Iris pigment epithelial cell (primary cell): ENCODE data around the gene NUDT15.
"Not testable (repeated sequence)": the region's sequence is repeated elsewhere in the genome, so short reads cannot be mapped to it uniquely, and the experiment has no call there.

Experiments
- DNase-seq: peaks from one replicate; pipeline ENCODE4 v3.0.0-alpha.2; 2011; ENCODE audit warnings: low read depth

NUDT15 gene

DNA sequence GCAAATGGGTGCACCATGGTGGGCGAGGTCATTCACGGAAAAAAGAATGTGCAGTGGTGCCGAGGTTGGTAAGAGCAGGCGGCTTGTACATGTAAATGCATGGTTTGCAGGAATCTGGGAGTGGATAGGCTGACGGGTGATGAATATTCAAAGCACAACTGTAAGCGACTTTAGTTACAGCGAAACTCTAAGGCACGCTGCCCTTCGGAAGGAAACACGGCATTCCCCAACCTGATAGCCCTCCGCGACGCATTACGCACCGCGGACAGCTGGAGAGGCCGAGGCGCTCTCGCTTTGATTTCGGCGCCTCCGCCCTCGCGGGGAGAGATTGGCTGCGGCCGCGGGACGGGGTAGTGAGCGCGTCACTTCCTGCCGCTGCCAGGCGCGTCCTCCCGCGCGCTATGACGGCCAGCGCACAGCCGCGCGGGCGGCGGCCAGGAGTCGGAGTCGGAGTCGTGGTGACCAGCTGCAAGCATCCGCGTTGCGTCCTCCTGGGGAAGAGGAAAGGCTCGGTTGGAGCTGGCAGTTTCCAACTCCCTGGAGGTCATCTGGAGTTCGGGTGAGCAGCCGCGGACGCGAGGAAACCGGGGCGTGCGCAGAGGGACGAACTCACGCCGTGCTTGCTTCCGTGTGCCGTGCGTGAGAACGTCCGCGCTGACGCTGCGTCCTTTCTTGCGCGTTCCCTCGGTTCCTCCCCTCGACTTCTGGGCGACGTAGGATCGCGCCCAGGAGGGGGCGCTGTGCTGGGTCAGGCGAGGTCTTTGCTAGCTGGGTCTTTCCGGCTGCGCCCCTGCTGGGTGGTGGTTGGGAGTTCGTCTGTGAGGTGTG, at the start of gene NUDT15:
Gene NUDT15 (plus strand): TSS at position 381 of the 828 bp plus-strand sequence. CDS start 21 bp downstream, at position 402.
- DNase-seq = peak; percentile 96

DNA sequence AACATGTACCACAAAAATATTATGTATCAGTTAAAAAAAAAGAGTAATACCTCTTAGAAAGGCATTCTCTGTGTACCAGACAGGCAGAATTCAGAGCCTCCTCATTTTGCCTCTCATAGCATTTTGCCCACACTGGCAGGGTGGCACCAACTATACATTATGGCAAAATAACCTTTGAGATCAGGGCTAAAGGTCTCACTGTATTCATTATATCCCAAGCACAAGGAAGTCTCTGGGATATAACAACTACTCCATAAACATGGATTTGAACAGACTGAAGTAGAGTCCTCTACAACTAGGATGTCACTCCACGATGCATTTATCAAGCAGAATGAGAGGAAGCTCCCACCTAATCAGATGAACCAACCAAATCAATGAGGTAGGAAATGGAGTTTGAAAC, 47.1 kb upstream of the NUDT15 start:
- no peak for DNase-seq

GRCh38 chr13:47990920-47991466, 46.5 kb upstream of the NUDT15 start:
- DNase-seq = no peak

GRCh38 chr13:47991859-47992258, 45.7 kb upstream of the NUDT15 start:
- no peak for DNase-seq

DNA sequence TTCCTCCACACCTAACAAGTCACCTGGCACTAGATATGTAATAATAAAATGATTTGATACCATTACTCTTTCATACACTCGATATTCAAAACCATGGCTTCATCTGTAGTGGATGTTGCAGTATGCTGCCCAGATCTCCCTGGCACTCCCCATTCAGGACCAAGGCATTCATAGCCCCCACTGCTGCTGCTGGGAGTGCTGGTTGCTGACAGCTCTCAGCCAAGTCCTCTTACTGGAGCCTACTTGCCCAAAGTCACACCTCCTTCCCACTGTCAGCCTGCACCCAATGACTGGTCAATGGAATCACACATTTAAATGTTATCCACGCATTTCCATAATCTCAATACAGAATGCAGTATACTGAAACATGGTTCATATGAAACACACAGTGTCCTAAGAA, 40.1 kb upstream of the NUDT15 start:
- no peak for DNase-seq

- no peak for DNase-seq
Measured at GRCh38 chr13:47999973-48000372, 37.6 kb upstream of the NUDT15 start.

DNA sequence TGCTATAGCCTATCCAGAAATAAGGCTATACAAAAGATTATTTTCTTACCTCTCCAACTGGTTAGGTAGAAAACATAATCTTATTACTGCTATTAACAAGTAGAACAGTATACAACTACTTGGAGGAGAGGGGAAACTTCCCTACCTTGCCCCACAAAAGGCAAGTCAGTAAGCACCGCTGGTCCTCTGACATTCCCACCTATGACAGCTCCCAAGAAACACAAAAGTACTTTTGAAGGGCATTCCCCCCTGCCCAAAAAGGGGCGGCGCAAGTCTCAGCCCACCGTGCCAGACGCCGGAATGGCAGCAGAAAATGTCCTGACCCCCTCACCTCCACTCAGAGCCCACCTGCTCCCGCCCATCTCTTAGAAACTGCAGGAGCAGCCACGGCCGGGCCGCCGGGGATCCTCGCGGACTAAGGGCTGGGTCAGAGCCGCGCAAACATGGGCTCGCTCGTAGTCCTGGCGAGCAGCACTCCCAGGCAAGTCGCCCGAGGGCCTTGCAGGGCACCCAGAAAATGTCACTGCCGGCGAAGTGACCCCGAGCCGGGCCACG, 36.9 kb upstream of the NUDT15 start:
- DNase-seq = peak; percentile 10

DNA sequence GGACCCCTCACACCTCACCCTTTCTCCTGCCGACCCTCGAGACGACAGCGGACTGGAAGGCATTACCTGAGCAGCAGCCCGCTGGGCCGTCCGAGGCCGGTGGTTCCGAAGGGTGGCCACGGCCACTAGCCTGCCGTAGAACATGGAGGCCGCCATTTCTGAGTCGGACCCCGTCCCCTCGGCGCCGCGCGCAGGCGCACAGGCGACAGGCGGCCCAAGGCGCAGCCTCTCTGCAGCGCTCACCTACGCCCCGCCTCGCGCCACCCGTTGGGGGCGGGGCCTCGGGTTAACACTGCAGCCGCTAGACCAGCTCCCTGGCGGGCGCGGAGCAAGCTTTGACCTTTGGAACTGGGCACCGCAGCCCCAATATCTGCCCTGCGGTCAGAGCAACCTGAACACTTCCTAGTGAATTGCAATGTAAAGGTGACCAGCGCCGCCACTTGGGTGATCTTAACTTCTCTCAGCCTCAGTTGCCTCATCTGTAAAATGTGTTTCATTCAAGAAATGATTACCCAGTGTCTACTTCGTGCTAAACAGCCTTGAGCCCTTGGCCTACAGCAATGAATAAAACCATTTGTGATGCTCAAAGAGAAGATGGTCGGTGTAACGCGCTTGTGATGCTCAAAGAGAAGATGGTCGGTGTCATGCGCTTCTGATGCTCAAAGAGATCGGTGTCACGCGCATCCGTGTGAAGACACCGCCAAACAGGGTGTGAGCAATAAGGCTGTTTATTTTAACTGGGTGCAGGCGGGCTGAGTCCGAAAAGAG, 36.2 kb upstream of the NUDT15 start, which contains the start of gene SUCLA2:
Gene SUCLA2 (minus strand): TSS at position 160 of the 768 bp plus-strand sequence. CDS start 4 bp downstream, at position 156.
- peak; percentile 86 for DNase-seq

DNA sequence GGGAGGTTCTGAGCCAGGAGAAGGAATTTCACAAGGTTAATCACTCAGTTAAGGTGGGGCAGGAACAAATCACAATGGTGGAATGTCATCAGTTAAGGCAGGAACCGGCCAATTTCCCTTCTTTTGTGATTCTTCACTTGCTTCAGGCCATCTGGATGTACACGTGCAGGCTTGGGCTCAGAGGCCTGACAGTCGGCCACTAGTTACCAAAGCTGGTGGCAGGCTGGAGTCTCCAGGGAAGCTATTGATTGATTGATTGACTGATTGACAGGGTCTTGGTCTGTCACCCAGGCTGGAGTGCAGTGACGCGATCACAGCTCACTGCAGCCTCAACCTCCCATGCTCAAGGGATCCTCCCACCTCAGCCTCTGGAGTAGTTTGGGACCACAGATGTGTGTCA, 35.5 kb upstream of the NUDT15 start:
- DNase-seq = not testable (repeated sequence)

- DNase-seq = no peak
Measured at GRCh38 chr13:48004201-48004600, 33.3 kb upstream of the NUDT15 start.

DNA sequence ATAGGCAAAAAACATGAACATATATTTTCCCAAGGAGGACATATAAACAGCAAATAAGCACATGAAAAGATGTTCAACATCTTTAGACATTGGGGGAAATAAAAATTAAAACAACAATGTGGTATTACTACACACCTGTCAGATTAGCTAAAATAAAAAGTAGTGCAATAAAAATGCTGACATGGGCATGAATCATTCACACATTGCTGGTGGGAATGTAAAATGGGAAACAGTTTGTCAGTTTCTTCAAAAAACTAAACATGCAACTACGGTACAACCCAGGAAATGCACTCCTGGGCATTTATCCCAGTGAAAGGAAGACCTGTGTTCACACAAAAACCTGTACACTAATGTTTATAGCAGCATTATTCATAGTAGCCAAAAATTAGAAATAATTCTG, 31.1 kb upstream of the NUDT15 start:
- DNase-seq = peak; percentile 6

DNA sequence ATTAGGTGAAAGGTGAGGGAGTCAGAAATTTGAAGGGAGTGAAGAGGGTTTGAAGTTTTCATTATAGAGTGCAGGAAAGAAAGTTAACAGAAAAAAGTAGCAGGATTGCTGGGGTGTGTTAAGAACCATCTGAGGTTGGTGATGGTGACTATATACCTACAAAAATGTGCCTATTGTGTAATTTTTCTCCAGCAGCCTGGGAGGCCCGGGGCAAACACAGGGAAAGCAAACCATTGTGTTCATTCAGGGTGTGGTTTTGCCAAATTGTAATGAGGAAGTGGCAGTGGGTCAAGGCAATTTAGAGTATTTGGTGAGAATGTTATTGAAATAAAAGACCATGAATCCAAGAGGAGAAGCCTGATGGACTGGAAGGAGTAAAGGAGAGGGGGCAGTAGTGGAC, 28.2 kb upstream of the NUDT15 start:
- DNase-seq = peak; percentile 80

- DNase-seq = no peak
Measured at GRCh38 chr13:48010698-48011097, 26.8 kb upstream of the NUDT15 start.

DNA sequence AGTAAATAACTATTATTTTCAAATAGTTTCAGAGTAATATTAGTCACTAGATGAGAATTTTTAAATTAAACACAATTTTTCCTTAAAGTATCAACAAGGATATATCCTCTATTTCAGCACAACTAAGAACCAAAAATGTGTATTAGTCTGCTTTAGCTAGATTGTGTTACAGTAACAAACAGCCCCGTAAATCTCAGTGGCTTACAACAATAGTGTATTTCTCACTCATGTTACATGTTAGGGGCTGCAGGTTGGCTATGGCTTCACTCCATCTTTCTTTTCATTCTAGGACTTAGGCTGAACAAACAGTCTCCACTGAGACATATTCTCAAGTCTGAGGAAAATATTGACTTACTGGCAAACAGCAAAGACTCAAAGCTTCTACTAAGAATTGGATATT, 24.9 kb upstream of the NUDT15 start:
- no peak for DNase-seq

GRCh38 chr13:48014359-48014758, 23.2 kb upstream of the NUDT15 start:
- no peak for DNase-seq

DNA sequence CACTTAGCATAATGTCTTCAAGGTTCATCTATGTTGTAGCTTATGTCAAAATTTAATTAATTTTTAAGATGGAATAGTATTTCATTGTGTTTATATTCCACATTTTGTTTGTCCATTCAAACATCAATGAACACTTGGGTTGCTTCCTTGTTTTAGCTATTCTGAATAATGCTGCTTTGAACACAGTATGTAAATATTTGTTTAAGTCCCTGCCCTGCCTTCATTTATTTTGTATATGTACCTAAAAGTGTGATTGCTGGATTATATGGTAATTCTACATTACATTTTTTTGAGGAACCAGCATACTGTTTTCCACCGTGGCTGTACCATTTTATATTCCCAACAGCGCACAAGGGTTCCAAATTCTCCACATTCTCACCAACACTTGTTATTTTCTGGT, 18.9 kb upstream of the NUDT15 start:
- DNase-seq = no peak

DNA sequence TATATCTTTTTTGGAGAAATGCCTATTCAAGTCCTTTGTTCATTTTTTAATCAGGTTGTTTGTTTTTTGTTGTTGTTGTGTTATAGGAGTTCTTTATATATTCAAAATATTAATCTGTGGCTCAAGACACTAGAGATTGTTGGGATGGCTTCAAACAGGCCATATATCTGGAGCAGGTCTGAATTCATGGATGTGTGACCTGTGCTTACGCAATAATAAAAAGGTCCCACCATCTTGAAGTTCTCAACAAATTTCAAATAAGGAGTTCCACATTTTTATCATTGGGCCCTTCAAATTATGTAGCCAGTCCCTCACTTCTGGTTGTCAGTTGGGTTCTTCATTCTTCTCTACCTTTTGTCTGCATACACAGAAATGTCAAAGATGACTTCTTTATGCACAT, 17.7 kb upstream of the NUDT15 start:
- no peak for DNase-seq

GRCh38 chr13:48028066-48028465, 9.5 kb upstream of the NUDT15 start:
- DNase-seq = no peak

GRCh38 chr13:48029859-48030258, 7.7 kb upstream of the NUDT15 start:
- no peak for DNase-seq

DNA sequence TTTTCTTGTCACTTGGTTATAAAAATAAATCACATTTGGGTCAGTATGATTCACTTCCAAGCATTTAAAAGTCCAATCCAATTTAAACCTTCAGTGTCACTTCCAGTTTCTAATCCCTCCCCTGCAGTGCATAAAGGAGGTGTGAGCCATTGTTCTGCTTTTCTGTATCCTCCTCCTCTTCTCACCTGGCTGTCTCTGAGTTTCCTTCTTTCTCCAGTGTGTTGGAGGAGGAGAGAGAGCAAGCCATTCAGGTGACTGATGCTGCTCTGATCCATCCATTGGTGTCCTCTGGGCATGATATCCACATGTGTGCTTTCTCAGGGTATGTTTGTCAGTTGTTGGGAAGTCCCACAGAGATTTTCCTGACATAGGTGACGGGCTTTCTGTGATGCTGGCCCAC, 1.2 kb downstream of the NUDT15 start:
- no peak for DNase-seq

DNA sequence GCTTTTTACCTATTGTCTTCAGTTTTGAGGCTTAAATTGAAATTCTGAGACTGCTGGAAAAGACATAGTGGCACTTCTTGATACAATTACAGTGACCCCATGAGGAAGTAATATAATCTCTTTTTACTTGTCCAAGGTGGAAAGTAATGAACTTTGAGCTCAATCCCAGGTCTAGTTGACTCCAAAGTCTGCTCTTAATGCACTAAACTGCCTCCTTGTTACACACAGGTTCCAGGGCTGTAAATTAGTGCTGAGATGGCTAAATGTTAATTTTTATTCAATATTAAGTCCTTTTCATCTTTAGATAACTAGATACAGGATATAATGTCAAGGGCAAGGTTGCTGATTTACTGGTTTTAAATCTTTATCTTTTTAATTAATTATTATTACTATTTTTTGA, 2.5 kb downstream of the NUDT15 start:
- DNase-seq = no peak

DNA sequence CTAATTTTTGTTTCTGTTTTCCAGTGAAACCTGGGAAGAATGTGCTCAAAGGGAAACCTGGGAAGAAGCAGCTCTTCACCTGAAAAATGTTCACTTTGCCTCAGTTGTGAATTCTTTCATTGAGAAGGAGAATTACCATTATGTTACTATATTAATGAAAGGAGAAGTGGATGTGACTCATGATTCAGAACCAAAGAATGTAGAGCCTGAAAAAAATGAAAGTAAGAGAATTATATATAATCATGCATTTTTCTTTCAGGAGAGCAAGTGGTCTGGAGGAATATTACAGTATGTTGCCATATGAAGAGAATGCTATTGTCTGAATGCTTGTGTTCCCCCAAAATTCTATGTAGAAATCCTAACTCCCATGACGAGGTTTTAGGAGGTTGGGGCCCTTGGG, 3.4 kb downstream of the NUDT15 start:
- DNase-seq = peak; percentile 39

- DNase-seq = no peak
Measured at GRCh38 chr13:48042894-48043293, 5.4 kb downstream of the NUDT15 start.
